ENCODE measurements around the gene MFSD2A.

DNA sequence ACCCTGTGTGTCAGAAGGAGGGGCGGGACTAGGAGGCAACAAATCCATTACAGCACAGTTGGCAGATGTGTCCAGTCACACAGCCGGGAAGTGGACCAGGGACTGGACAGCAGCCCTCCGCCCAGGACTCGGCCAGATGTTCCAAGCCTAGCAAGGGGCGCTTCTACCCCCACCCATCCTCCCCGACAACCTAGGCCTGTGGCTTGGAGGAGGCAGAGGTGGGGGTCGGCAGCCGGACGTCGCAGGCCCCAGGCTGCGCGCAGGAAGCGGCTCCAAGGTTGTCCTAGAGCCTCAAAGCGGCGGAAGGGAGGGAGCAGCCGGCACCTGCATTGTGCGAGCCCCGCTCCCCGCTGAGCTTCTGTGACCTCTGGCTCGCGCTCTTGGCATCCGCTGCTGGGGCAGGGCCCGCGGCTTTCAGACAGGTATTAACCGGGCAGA, 32.7 kb upstream of the MFSD2A start:
- TF ChIP-seq TAF1 (IDR thresholded peaks at IDR 0.05; ENCODE audit: low read depth, low read length) = no peak
- TF ChIP-seq POLR2AphosphoS5 (IDR thresholded peaks at IDR 0.05; ENCODE audit: low read depth, low read length) = no peak
- no peak for TF ChIP-seq POLR2A (IDR thresholded peaks at IDR 0.05; ENCODE audit: low read depth, low read length)
- TF ChIP-seq POU2F2 (IDR thresholded peaks at IDR 0.05; ENCODE audit: low read depth, low read length) = no peak
- no peak for TF ChIP-seq SPI1 (IDR thresholded peaks at IDR 0.05; ENCODE audit: low read depth, low read length)
- TF ChIP-seq PAX5 (IDR thresholded peaks at IDR 0.05; ENCODE audit: insufficient read depth, low read length, severe bottlenecking) = no peak

All from GM12891 (cell line).